Measurements from ENCODE around the gene NECAB3. TPM values are rescaled to one million over a fixed set of nuclear protein-coding genes. Genes with fewer than 3 reads are reported as not detected.

NECAB3 gene
- total RNA-seq, 1 donor from 2014 or later = 63.3 TPM

- peaks cover 2% of the 10 kb centered on the region for H3K27me3 Mint-ChIP-seq (ENCODE audit: low read depth)
- peak overlapping the region; percentile 47 for H3K4me3 Mint-ChIP-seq
- peaks cover 33% of the 10 kb centered on the region for H3K4me1 Mint-ChIP-seq
- peak overlapping the region; percentile 83 for H3K27ac Mint-ChIP-seq (ENCODE audit: unreplicated experiment)
- peaks cover 2% of the 10 kb centered on the region for H3K9me3 Mint-ChIP-seq
- H3K36me3 Mint-ChIP-seq (ENCODE audit: low read depth) = peaks cover 9% of the 10 kb centered on the region
- DNase-seq (ENCODE audit: low read depth, low spot score) = no peak
- TF ChIP-seq, protein P1, sequence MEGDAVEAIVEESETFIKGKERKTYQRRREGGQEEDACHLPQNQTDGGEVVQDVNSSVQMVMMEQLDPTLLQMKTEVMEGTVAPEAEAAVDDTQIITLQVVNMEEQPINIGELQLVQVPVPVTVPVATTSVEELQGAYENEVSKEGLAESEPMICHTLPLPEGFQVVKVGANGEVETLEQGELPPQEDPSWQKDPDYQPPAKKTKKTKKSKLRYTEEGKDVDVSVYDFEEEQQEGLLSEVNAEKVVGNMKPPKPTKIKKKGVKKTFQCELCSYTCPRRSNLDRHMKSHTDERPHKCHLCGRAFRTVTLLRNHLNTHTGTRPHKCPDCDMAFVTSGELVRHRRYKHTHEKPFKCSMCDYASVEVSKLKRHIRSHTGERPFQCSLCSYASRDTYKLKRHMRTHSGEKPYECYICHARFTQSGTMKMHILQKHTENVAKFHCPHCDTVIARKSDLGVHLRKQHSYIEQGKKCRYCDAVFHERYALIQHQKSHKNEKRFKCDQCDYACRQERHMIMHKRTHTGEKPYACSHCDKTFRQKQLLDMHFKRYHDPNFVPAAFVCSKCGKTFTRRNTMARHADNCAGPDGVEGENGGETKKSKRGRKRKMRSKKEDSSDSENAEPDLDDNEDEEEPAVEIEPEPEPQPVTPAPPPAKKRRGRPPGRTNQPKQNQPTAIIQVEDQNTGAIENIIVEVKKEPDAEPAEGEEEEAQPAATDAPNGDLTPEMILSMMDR (conservative IDR thresholded peaks at IDR 0.05) = no peak
Measured at GRCh38 chr20:33693741-33694638, 19.8 kb upstream of the NECAB3 start.

DNA sequence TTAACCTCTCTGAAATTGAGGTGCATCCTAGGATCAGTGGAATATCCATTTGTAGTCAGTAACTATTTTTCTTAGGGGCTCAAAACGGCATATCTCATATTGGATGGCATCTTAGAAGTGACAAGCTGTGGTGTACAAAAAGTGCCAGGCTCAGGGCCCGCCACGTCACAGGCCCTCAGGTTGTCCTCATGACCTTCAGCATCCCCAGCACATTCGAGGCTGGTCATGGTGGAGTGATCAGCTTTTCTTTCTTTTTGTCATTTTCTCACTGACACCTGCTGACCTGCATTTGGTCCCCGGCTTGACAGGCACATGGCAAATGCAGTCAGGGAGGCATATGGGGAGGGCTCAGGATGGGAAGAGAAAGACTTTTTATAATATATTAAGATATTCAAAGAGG is 19.1 kb upstream of the NECAB3 start:
- Mint-ChIP-seq H3K27ac (ENCODE audit: unreplicated experiment) (no peak overlapping the region), H3K4me1 (peaks cover 33% of the 10 kb centered on the region), H3K9me3 (peaks cover under 1% of the 10 kb centered on the region), H3K4me3 (no peak overlapping the region), H3K36me3 (ENCODE audit: low read depth) (peaks cover 6% of the 10 kb centered on the region), H3K27me3 (ENCODE audit: low read depth) (peaks cover 3% of the 10 kb centered on the region)
- TF ChIP-seq, protein P1 (conservative IDR thresholded peaks at IDR 0.05) = no peak
- DNase-seq (ENCODE audit: low read depth, low spot score) = no peak

GRCh38 chr20:33689973-33690372 is 15.7 kb upstream of the NECAB3 start:
- no peaks in the 10 kb centered on the region for H3K9me3 Mint-ChIP-seq
- H3K4me1 Mint-ChIP-seq = peaks cover 45% of the 10 kb centered on the region
- DNase-seq (ENCODE audit: low read depth, low spot score) = no peak
- TF ChIP-seq, protein P1 (conservative IDR thresholded peaks at IDR 0.05) = no peak
- peaks cover 3% of the 10 kb centered on the region for H3K27me3 Mint-ChIP-seq (ENCODE audit: low read depth)
- H3K27ac Mint-ChIP-seq (ENCODE audit: unreplicated experiment) = peak overlapping the region; percentile 79
- H3K36me3 Mint-ChIP-seq (ENCODE audit: low read depth) = no peaks in the 10 kb centered on the region
- peak overlapping the region; percentile 48 for H3K4me3 Mint-ChIP-seq

DNA sequence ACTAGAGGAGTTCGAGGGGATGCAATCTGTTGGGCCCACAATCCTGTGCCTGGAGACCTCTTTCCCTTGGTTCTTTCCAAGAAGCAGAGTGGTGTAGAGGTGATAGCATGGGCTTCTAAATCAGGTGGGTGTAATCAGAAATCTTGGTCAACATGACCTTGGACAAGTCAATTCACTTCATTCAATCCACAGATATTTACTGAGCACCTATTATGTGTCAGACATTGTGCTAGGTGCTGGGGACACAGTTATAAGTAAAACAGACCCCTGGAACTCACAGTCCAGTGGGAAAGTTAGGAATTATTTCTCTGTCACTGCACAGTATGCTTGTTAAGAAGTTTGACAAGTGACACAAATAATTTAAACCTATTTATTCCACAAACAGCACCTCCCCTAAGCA is 15.3 kb upstream of the NECAB3 start:
- Mint-ChIP-seq H3K27ac (ENCODE audit: unreplicated experiment) (no peak overlapping the region), H3K4me1 (peaks cover 45% of the 10 kb centered on the region), H3K9me3 (no peaks in the 10 kb centered on the region), H3K4me3 (no peak overlapping the region), H3K36me3 (ENCODE audit: low read depth) (no peaks in the 10 kb centered on the region), H3K27me3 (ENCODE audit: low read depth) (peaks cover 3% of the 10 kb centered on the region)
- DNase-seq (ENCODE audit: low read depth, low spot score) = no peak
- TF ChIP-seq, protein P1 (conservative IDR thresholded peaks at IDR 0.05) = no peak

DNA sequence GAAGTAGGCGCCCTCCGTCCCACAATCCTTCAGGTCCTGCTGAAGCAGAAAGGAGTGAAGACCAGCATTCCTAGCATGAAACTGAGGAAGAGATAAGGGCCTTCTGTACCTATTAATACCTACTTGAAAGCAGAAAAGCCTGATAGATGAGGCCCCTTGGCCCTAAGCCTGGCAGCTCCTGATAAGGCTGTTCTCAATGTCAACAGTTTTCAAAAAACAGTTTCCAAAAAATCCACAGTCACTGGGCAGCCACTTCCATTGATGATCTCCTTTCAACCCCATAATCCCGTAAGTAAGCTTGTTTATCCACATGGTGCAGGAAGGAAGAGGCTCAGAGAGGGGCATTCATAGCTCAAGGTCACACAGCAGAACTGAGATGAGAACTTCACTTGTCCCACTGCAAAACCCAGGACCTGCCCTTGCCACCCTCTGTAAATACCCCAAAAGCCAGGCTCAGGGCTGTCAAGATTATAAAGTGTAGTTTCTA is 14.8 kb upstream of the NECAB3 start:
- no peak for DNase-seq (ENCODE audit: low read depth, low spot score)
- peaks cover 45% of the 10 kb centered on the region for H3K4me1 Mint-ChIP-seq
- no peaks in the 10 kb centered on the region for H3K36me3 Mint-ChIP-seq (ENCODE audit: low read depth)
- H3K4me3 Mint-ChIP-seq = no peak overlapping the region
- H3K27me3 Mint-ChIP-seq (ENCODE audit: low read depth) = peaks cover 3% of the 10 kb centered on the region
- H3K9me3 Mint-ChIP-seq = no peaks in the 10 kb centered on the region
- TF ChIP-seq, protein P1 (conservative IDR thresholded peaks at IDR 0.05) = no peak
- H3K27ac Mint-ChIP-seq (ENCODE audit: unreplicated experiment) = no peak overlapping the region

Measured in neural crest cell (in vitro differentiated cells).